HepG2 (cell line): ENCODE data around the gene MTFR1L. TPM values are rescaled to one million over a fixed set of nuclear protein-coding genes. Genes with fewer than 3 reads are reported as not detected.

Experiments
- ATAC-seq: fragments of 200-7000 bp; cut with Tn5 transposase; 3 replicates; pipeline ENCODE4 v1.9.1; 2020; ENCODE audit warnings: mild to moderate bottlenecking, moderate library complexity
- BruUV-seq: library from RNA; stranded (reverse); fragments of 400-500 nt; replicated peaks from 2 replicates; lab custom pipeline; 2021; lab: Mats Ljungman, UMichigan
- CTCF ChIA-PET: fragments of 300-600 bp; formaldehyde crosslinking; extraction: SDS; loops from one replicate; lab custom pipeline; 2021; ENCODE audit warnings: low total read pairs, inconsistent platforms, low intra/inter-chr PET ratio; lab: Yijun Ruan, JAX
- POLR2A ChIA-PET: fragments of 350-600 bp; sonication (Branson Sonifier 250); formaldehyde crosslinking; loops from one replicate; lab custom pipeline; 2020; ENCODE audit warnings: antibody characterized with exemption, inconsistent platforms; lab: Yijun Ruan, JAX
- DNase-seq: peaks from one replicate; pipeline ENCODE4 v3.0.0-alpha.2; 2015; ENCODE audit warnings: low spot score
- FAIRE-seq: peaks from 3 replicates; lab custom pipeline; 2011; peaks lifted over from hg19 to GRCh38; lab: Jason Lieb, UNC
- H2AFZ ChIP-seq: one replicate; pipeline ENCODE4 v1.6.1; 2011; ENCODE audit warnings: low read length, inconsistent platforms
- H3K27ac ChIP-seq: fragments of 300-600 bp; 3 replicates; pipeline ENCODE4 v1.8.0; 2011; ENCODE audit warnings: mixed run types, mild to moderate bottlenecking, mixed read lengths, low read length, inconsistent platforms; ENCODE audit not compliant: insufficient read depth; ENCODE audit errors: extremely low read length
- H3K27me3 ChIP-seq, 2 experiments: fragments of 200-600 bp in 1 of 2; 2 replicates in 1 of 2; 3 replicates in 1 of 2; pipeline versions ENCODE4 v1.6.0 to v1.8.0; 2011; ENCODE audit warnings: low read length in 2 of 2, mild to moderate bottlenecking in 2 of 2, moderate library complexity in 2 of 2, inconsistent platforms in 1 of 2; ENCODE audit not compliant: insufficient read depth in 2 of 2, control insufficient read depth in 1 of 2
- H3K36me3 ChIP-seq, 2 experiments: fragments of 200-600 bp in 1 of 2; replicated peaks in 1 of 2; 2 replicates in 1 of 2; 3 replicates in 1 of 2; pipeline versions ENCODE4 v1.5.1 to v1.8.0; 2011; ENCODE audit warnings: low read length in 2 of 2, inconsistent platforms in 1 of 2; ENCODE audit not compliant: insufficient read depth in 2 of 2, control insufficient read depth in 1 of 2
- H3K4me1 ChIP-seq: 2 replicates; pipeline ENCODE4 v1.5.1; 2012; ENCODE audit warnings: low read length, inconsistent platforms; ENCODE audit not compliant: insufficient read depth
- H3K4me2 ChIP-seq: 2 replicates; pipeline ENCODE4 v1.6.0; 2011; ENCODE audit warnings: low read depth, low read length, inconsistent platforms
- H3K4me3 ChIP-seq, 3 experiments: fragments of 200-600 bp in 1 of 3; sonication (generic), shearing (Covaris generic) in 1 of 3; replicated peaks in 1 of 3; 2 replicates each; pipeline ENCODE4 v1.5.1; 2011 to 2016; ENCODE audit warnings: low read length in 3 of 3, inconsistent platforms in 2 of 3, low read depth in 2 of 3, mild to moderate bottlenecking in 2 of 3, control low read depth in 1 of 3, mixed read lengths in 1 of 3; ENCODE audit not compliant: insufficient read depth in 1 of 3
- H3K79me2 ChIP-seq: one replicate; pipeline ENCODE4 v1.6.1; 2011; ENCODE audit warnings: low read length, inconsistent platforms; ENCODE audit not compliant: insufficient read depth
- H3K9ac ChIP-seq: 2 replicates; pipeline ENCODE4 v1.6.0; 2011; ENCODE audit warnings: mild to moderate bottlenecking, low read depth, low read length, inconsistent platforms; ENCODE audit not compliant: insufficient read depth
- H3K9me3 ChIP-seq: 2 replicates; pipeline ENCODE4 v1.5.1; 2012; ENCODE audit warnings: mild to moderate bottlenecking, low read length
- H4K20me1 ChIP-seq: 2 replicates; pipeline ENCODE4 v1.6.0; 2011; ENCODE audit warnings: inconsistent platforms, mild to moderate bottlenecking, low read length, moderate library complexity; ENCODE audit not compliant: insufficient read depth
- AGO1 ChIP-seq: fragments of 200-400 bp; formaldehyde crosslinking; IDR thresholded peaks from 2 replicates; pipeline ENCODE4 v1.6.1; 2017; ENCODE audit warnings: mild to moderate bottlenecking, low read depth, low read length, moderate library complexity; ENCODE audit not compliant: poor library complexity, severe bottlenecking
- NFATC3 ChIP-seq: sonication (generic); formaldehyde crosslinking; IDR thresholded peaks from 2 replicates; pipeline ENCODE4 v1.5.1; 2020; ENCODE audit warnings: mild to moderate bottlenecking, missing genetic modification reagents
- RAD21 ChIP-seq: fragments of 450-650 bp; formaldehyde crosslinking; IDR thresholded peaks from 2 replicates; pipeline ENCODE4 v1.5.0; 2020; ENCODE audit warnings: mild to moderate bottlenecking
- ZBTB38 ChIP-seq: sonication (generic); formaldehyde crosslinking; IDR thresholded peaks from 2 replicates; pipeline ENCODE4 v1.5.1; 2020; ENCODE audit warnings: mild to moderate bottlenecking, missing genetic modification reagents
- ZNF326 ChIP-seq: sonication (generic); formaldehyde crosslinking; IDR thresholded peaks from 2 replicates; pipeline ENCODE4 v1.4.0; 2020; ENCODE audit warnings: missing genetic modification reagents, borderline replicate concordance
- WGBS: methylation state at CpG from one replicate; pipeline ENCODE4 v1.1.6; 2017; ENCODE audit warnings: low lambda C conversion rate; 5-methylcytosine and 5-hydroxymethylcytosine counted together
- in situ Hi-C: cut with HindIII; loops from 2 replicates; pipeline ENCODE4 v1.10.0; 2017; ENCODE audit warnings: low pct_unique_long_range_greater_than_20kb; ENCODE audit not compliant: extremely low pct_ligation_motif_present
- intact Hi-C: fragments of 100-400 bp; cut with micrococcal nuclease; formaldehyde crosslinking; loops from one replicate; pipeline ENCODE4 v1.10.0; 2022; ENCODE audit not compliant: unreplicated experiment
- polyA plus RNA-seq, 8 experiments: library from polyadenylated mRNA; depleted of rRNA in 3 of 8; stranded (reverse) in 7 of 8; unstranded in 1 of 8; fragments of >200 nt; fragmentation: Illumina TruSeq in 4 of 8; extraction: Trizol in 4 of 8; gene quantifications; 2 replicates each; pipeline versions ENCODE4 v1.2.1 to v1.2.3, GENCODE V29; 2011 to 2016; ENCODE audit warnings: low read depth in 4 of 8, missing spikeins in 1 of 8, mixed read lengths in 1 of 8; ENCODE audit not compliant: insufficient read depth in 1 of 8
- total RNA-seq, 5 experiments: library from RNA; depleted of rRNA; stranded (reverse); fragments of >200 nt; fragmentation: Illumina TruSeq; extraction: Trizol; gene quantifications; 2 replicates each; pipeline ENCODE4 v1.2.3, GENCODE V29; 2016; ENCODE audit warnings: low read depth in 1 of 5
- TF ChIP-seq, protein P1 (sequence below): sonication (generic); formaldehyde crosslinking; IDR thresholded peaks from 2 replicates; pipeline ENCODE4 v1.5.1; 2020; ENCODE audit warnings: mild to moderate bottlenecking, missing genetic modification reagents, moderate library complexity
- TF ChIP-seq, protein P2 (sequence below): sonication (generic); formaldehyde crosslinking; IDR thresholded peaks from 2 replicates; pipeline ENCODE4 v1.4.0; 2020; ENCODE audit warnings: missing genetic modification reagents

MTFR1L gene
- total and polyA plus RNA-seq, 2 of the 13 experiments (the other 11 are each of a cell fraction or from before 2014, with no cell fraction given), result 38.0 to 55.7 TPM

DNA sequence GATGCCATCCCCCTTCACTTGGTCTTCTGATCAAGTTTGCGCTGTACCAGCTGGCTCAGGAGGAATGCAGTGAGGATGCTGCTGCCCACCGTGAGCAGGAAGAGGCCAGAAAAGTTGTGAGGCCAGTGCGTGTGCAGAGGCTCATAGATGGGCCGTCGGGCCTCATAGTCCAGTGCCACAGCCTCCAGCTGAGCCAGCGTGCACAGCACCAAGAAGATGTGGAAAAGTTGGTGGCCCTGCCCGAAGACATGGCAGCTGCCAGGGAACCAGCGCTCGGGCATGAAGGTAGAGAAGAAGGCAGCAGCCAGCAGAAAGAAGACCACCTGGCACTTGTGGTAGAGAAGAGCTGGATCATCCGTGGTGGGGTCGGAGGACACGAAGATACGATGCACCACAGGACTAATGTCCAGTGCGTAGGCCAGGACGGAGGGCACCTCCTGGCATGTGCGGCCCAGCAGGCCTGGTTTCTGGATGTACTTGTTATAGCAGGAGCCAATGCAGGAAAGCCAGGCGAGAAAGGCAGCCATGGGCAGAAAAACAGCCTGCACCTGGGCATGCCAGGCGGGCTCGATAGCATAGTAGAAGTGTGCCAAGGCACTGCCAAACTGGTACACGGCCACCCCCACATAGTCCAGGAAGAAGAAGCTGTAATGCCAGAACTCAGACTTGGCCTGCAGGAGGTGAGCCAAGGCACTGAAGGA, 43.2 kb downstream of the MTFR1L start (continued):
- TF ChIP-seq, protein P1, sequence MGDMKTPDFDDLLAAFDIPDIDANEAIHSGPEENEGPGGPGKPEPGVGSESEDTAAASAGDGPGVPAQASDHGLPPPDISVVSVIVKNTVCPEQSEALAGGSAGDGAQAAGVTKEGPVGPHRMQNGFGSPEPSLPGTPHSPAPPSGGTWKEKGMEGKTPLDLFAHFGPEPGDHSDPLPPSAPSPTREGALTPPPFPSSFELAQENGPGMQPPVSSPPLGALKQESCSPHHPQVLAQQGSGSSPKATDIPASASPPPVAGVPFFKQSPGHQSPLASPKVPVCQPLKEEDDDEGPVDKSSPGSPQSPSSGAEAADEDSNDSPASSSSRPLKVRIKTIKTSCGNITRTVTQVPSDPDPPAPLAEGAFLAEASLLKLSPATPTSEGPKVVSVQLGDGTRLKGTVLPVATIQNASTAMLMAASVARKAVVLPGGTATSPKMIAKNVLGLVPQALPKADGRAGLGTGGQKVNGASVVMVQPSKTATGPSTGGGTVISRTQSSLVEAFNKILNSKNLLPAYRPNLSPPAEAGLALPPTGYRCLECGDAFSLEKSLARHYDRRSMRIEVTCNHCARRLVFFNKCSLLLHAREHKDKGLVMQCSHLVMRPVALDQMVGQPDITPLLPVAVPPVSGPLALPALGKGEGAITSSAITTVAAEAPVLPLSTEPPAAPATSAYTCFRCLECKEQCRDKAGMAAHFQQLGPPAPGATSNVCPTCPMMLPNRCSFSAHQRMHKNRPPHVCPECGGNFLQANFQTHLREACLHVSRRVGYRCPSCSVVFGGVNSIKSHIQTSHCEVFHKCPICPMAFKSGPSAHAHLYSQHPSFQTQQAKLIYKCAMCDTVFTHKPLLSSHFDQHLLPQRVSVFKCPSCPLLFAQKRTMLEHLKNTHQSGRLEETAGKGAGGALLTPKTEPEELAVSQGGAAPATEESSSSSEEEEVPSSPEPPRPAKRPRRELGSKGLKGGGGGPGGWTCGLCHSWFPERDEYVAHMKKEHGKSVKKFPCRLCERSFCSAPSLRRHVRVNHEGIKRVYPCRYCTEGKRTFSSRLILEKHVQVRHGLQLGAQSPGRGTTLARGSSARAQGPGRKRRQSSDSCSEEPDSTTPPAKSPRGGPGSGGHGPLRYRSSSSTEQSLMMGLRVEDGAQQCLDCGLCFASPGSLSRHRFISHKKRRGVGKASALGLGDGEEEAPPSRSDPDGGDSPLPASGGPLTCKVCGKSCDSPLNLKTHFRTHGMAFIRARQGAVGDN, result peak; percentile 25; the same call in 1 of the 2 replicates
- no peak for TF ChIP-seq AGO1
- TF ChIP-seq NFATC3 (CRISPR knock-in tag), result no peak
- no peak for TF ChIP-seq ZNF326 (CRISPR knock-in tag)
- TF ChIP-seq, all 625 proteins: peak for 3

DNA sequence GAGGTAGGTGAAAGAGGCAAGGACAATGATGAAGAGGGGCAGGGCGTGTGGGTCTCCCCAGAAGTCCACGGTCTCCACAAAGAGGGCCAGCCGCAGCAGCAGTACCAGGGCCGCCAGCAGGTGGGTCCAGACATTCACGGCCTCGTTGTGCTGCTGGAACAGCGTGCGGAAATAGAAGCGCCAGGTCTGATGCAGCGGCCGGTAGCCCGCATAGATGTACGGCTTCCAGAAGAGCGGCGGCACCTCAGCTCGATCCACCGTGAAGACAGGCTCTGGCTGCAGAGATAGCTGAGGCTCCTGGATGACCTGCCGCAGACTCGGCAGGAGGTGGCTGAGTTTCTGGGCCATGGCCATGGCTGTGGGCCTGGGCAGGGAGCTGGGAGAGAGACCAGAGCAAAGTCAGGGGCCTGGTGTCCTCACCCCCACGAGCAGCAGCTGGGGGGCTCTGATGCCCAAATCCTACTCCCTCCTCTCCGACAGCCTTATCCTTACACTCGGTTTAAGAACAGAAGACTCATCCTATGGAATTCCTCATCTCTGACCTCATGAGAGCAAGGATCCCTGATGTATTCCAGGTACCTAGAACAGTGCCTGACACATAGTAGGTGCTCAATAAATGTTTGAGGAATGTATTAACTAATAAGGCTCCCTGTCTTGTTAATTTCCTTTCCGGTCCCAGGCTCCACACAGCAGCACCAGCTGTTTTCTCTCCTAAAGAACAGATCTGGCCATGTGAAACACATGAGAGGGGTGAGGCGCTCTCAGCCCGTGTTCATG, 43.9 kb downstream of the MTFR1L start:
- WGBS, result 93% methylated on average over 22 of the region's 25 CpGs
- Histone ChIP-seq H3K36me3 (peaks cover 8 to 15% of the 10 kb centered on the region in 2 experiments; a peak in 4 of 5 replicates), H3K9ac (no peak overlapping the region), H3K79me2 (peaks cover 5% of the 10 kb centered on the region), H4K20me1 (no peaks in the 10 kb centered on the region), H3K4me2 (no peak overlapping the region)
- in situ Hi-C loops, result no loop called here
- POLR2A ChIA-PET, result interaction anchor here (5.4 kb wide), 1 partner anchor 12 kb away, joined by 32 read pairs; the partner anchor contains the start of gene PAQR7
- TF ChIP-seq, protein P2, sequence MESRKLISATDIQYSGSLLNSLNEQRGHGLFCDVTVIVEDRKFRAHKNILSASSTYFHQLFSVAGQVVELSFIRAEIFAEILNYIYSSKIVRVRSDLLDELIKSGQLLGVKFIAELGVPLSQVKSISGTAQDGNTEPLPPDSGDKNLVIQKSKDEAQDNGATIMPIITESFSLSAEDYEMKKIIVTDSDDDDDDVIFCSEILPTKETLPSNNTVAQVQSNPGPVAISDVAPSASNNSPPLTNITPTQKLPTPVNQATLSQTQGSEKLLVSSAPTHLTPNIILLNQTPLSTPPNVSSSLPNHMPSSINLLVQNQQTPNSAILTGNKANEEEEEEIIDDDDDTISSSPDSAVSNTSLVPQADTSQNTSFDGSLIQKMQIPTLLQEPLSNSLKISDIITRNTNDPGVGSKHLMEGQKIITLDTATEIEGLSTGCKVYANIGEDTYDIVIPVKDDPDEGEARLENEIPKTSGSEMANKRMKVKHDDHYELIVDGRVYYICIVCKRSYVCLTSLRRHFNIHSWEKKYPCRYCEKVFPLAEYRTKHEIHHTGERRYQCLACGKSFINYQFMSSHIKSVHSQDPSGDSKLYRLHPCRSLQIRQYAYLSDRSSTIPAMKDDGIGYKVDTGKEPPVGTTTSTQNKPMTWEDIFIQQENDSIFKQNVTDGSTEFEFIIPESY, result peak; percentile 84; the same call in 1 of the 2 replicates
- TF ChIP-seq ZBTB38 (CRISPR knock-in tag) (peak; percentile 81), RAD21 (CRISPR knock-in tag) (no peak)
- TF ChIP-seq, all 625 proteins: peak for 2
- no peak for FAIRE-seq
- CTCF ChIA-PET, result no interaction called here
- ATAC-seq, result no peak
- no peaks in the 10 kb centered on the region; a peak in 1 of 5 replicates for H3K27me3 ChIP-seq
- H3K27ac ChIP-seq, result no peak overlapping the region
- intact Hi-C loops, result no loop called here
- peaks cover 67% of the 10 kb centered on the region for H3K4me1 ChIP-seq
- DNase-seq, result no peak
- H3K9me3 ChIP-seq, result no peaks in the 10 kb centered on the region
- no peak overlapping the region for H2AFZ ChIP-seq
- no TSS peak for BruUV-seq
- no peak overlapping the region for H3K4me3 ChIP-seq
